MM.1S (cell line): ENCODE measurements around the gene PRIM1.
A peak's percentile ranks its signal among the peaks of the same experiment; 100 is the strongest.

ENCODE experiments used
- DNase-seq: peaks from one replicate; pipeline ENCODE4 v3.0.0-alpha.2; 2015
- H2AFZ ChIP-seq: fragments of 300-600 bp; sonication (generic); 2 replicates; pipeline ENCODE4 v1.6.0; 2016; ENCODE audit warnings: antibody characterized with exemption, low read length
- H3F3A ChIP-seq: fragments of 300-600 bp; sonication (generic); 2 replicates; pipeline ENCODE4 v1.6.1; 2016; ENCODE audit warnings: mild to moderate bottlenecking, antibody characterized with exemption, low read length, moderate library complexity, mixed read lengths; ENCODE audit not compliant: insufficient read depth
- H3K27ac ChIP-seq: fragments of 300-600 bp; sonication (generic); 2 replicates; pipeline ENCODE4 v1.5.1; 2016; ENCODE audit warnings: mild to moderate bottlenecking, low read length
- H3K27me3 ChIP-seq: fragments of 300-600 bp; sonication (generic); replicated peaks from 2 replicates; pipeline ENCODE4 v1.6.0; 2016; ENCODE audit warnings: low read length; ENCODE audit not compliant: insufficient read depth
- H3K36me3 ChIP-seq: fragments of 300-600 bp; sonication (generic); replicated peaks from 2 replicates; pipeline ENCODE4 v1.6.1; 2016; ENCODE audit warnings: mild to moderate bottlenecking, low read length, mixed read lengths; ENCODE audit not compliant: insufficient read depth
- H3K4me1 ChIP-seq: fragments of 300-600 bp; sonication (generic); 2 replicates; pipeline ENCODE4 v1.6.1; 2016; ENCODE audit warnings: low read length, mixed read lengths
- H3K4me2 ChIP-seq: fragments of 300-600 bp; sonication (generic); 2 replicates; pipeline ENCODE4 v1.6.0; 2016; ENCODE audit warnings: low read depth, low read length
- H3K4me3 ChIP-seq: fragments of 300-600 bp; sonication (generic); 2 replicates; pipeline ENCODE4 v1.5.1; 2016; ENCODE audit warnings: low read length, mixed read lengths
- H3K79me2 ChIP-seq: fragments of 300-600 bp; sonication (generic); 2 replicates; pipeline ENCODE4 v1.6.1; 2016; ENCODE audit warnings: mixed run types, low read length, mixed read lengths
- H3K9ac ChIP-seq: fragments of 300-600 bp; sonication (generic); 2 replicates; pipeline ENCODE4 v1.6.1; 2016; ENCODE audit warnings: low read length, mixed read lengths
- H3K9me2 ChIP-seq: fragments of 300-600 bp; sonication (generic); replicated peaks from 2 replicates; pipeline ENCODE4 v1.6.1; 2016; ENCODE audit warnings: mild to moderate bottlenecking, low read length, mixed read lengths; ENCODE audit not compliant: insufficient read depth
- H3K9me3 ChIP-seq: fragments of 300-600 bp; sonication (generic); replicated peaks from 2 replicates; pipeline ENCODE4 v1.6.1; 2016; ENCODE audit warnings: mild to moderate bottlenecking, low read length, mixed read lengths; ENCODE audit not compliant: insufficient read depth
- H4K20me1 ChIP-seq: fragments of 300-600 bp; sonication (generic); 2 replicates; pipeline ENCODE4 v1.6.1; 2016; ENCODE audit warnings: mild to moderate bottlenecking, low read length, moderate library complexity, mixed read lengths; ENCODE audit not compliant: insufficient read depth
- CTCF ChIP-seq: fragments of 300-600 bp; sonication (generic); IDR thresholded peaks from 2 replicates; pipeline ENCODE4 v1.5.1; 2016; ENCODE audit warnings: antibody characterized with exemption, low read length, mixed read lengths
- EZH2 ChIP-seq: fragments of 300-600 bp; sonication (generic); optimal IDR thresholded peaks from 2 replicates; pipeline ENCODE3; 2017; ENCODE audit warnings: low read depth, mild to moderate bottlenecking, antibody characterized with exemption, low read length, mixed read lengths
- EZH2phosphoT487 ChIP-seq: fragments of 300-600 bp; sonication (generic); IDR thresholded peaks from 2 replicates; pipeline ENCODE4 v1.6.1; 2018; ENCODE audit warnings: antibody characterized with exemption, low read length

The PRIM1 gene

GRCh38 chr12:56684745-56685359 lies 67.3 kb downstream of the PRIM1 start:
- H2AFZ ChIP-seq: no peak overlapping the region
- H3K27me3 ChIP-seq: no peaks in the 10 kb centered on the region
- DNase-seq: peak; percentile 27
- H3K4me1 ChIP-seq: peaks cover 6% of the 10 kb centered on the region
- H3K79me2 ChIP-seq: peaks cover 78% of the 10 kb centered on the region
- H3K9me3 ChIP-seq: no peaks in the 10 kb centered on the region
- H3K9me2 ChIP-seq: no peaks in the 10 kb centered on the region
- H3F3A ChIP-seq: peaks cover 75% of the 10 kb centered on the region
- peak overlapping the region; percentile 99 for H3K27ac ChIP-seq
- peak overlapping the region; percentile 83 for H3K9ac ChIP-seq
- peak overlapping the region; percentile 76 for H3K4me2 ChIP-seq
- H3K4me3 ChIP-seq: peak overlapping the region; percentile 97
- TF ChIP-seq CTCF: no peak
- TF ChIP-seq EZH2phosphoT487: no peak
- TF ChIP-seq EZH2: no peak
- H3K36me3 ChIP-seq: peaks cover 8% of the 10 kb centered on the region; the same call in 1 of the 2 replicates
- peaks cover 17% of the 10 kb centered on the region for H4K20me1 ChIP-seq

- H3F3A ChIP-seq: peaks cover 75% of the 10 kb centered on the region
- H3K36me3 ChIP-seq: peaks cover 8% of the 10 kb centered on the region; the same call in 1 of the 2 replicates
- H3K27ac ChIP-seq: no peak overlapping the region
- no peaks in the 10 kb centered on the region for H3K27me3 ChIP-seq
- H3K9ac ChIP-seq: no peak overlapping the region
- H3K4me1 ChIP-seq: peaks cover 14% of the 10 kb centered on the region
- no peak overlapping the region for H3K4me3 ChIP-seq
- no peaks in the 10 kb centered on the region for H3K9me2 ChIP-seq
- H3K9me3 ChIP-seq: no peaks in the 10 kb centered on the region
- TF ChIP-seq EZH2: no peak
- H4K20me1 ChIP-seq: peaks cover 42% of the 10 kb centered on the region
- peaks cover 93% of the 10 kb centered on the region for H3K79me2 ChIP-seq
- no peak overlapping the region for H2AFZ ChIP-seq
- DNase-seq: no peak
- H3K4me2 ChIP-seq: 0 out of 2 replicates have a peak overlapping the region, but pooled peaks have one; percentile 7
Measured at GRCh38 chr12:56682323-56682722, 69.8 kb downstream of the PRIM1 start.
